Melanocyte of skin (primary cell): Measurements from ENCODE around the gene S100A7A. TPM values are rescaled to one million over a fixed set of nuclear protein-coding genes. Genes with fewer than 3 reads are reported as not detected.

Experiments
- small RNA-seq, 2 donors: library from RNA; depleted of rRNA; stranded (forward); fragments of <200 nt; gene quantifications; one replicate each; pipeline ENCODE3, GENCODE V24; 2012
- total RNA-seq, 2 donors: library from RNA; depleted of rRNA; stranded (reverse); fragments of >200 nt; gene quantifications; 2 replicates each; pipeline ENCODE4 v1.2.3, GENCODE V29; 2012

The S100A7A gene
- total RNA-seq, result not detected

GRCh38 chr1:153415850-153416570, at the start of gene S100A7A:
Gene S100A7A, plus strand, starts transcription at chr1:153416520. Its CDS starts 1,563 bp downstream, at chr1:153418083.

GRCh38 chr1:153375511-153375910, 40.8 kb upstream of the S100A7A start, which contains the start of gene S100A12:
Gene S100A12, minus strand, starts transcription at chr1:153375621. Its CDS starts 1,029 bp downstream, at chr1:153374592.

DNA sequence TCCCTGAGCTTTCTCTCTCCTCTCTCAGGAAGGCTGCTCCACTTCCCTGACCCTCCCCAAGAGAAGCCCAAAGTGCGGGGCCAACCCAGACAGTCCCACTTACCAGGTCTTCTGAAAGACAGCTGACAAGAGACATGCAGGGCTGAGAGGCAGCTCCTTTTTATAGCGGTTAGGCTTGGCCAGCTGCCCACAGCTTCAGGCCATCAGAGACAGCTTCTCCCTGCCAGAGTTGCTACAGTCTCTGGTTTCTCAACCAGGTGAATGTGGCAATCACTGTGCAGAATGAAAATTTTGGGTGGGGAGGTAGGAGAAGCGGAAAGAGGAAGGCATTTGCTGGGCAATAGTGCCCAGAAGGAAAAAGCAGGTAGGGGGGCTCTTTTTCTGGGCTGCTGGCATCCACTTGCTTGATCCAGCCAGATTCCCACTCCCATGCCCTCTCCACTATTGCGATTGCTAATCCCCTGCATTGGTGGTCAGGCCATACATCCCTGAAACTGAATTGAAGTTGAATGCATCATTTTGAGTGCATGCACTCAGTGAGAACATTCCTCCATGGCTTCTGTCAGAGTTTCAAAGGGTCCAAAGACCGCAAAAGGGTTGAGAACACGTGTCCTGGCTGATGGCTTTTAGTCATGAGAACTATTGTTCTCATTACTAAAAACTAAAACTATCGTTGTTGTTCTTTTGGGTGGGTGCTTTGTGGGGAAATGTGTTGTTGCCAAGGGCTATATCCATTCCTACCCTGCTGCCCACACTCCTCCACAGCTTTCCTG, 25.2 kb upstream of the S100A7A start, which contains the start of gene S100A8:
S100A8 (minus strand) TSS at position 136 of the 773 bp plus-strand sequence. CDS start 538 bp downstream, outside the sequence.

DNA sequence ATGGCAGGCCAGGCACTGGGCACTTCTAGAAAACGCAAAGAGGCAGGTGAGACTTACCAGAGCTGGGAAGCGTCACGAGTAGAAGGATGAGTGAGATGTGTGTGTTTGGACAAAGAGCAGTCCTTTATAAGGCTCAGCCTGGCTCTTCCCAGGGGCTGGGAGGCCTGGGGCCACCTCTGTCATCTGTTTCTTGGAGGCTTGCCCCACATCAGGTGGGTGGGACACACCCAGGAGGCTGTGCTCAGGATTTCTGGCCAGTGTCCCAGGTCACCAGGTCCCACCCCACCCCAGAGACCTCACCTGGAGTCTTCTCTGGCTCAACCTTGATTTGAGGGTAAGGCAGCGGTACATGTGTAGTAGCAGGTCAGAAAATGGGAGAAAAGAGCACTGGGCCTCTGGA, 44.2 kb downstream of the S100A7A start, which contains the start of gene S100A7:
S100A7 (minus strand) TSS at position 101 of the 400 bp plus-strand sequence. CDS start 1,638 bp downstream, outside the sequence.

Small RNA genes lying within 50 kb of the gene (small RNA-seq; reads per million reads assigned to genes)
- 0 reads per million in 2 donors for gene S100A15A

Other genes with a start within 250 kb of the S100A7A start
- gene LELP1, start 213.1 kb upstream of the S100A7A start, total RNA-seq, result not detected
- gene PRR9, start 198.9 kb upstream of the S100A7A start, total RNA-seq, result not detected
- gene LORICRIN, start 156.8 kb upstream of the S100A7A start, total RNA-seq, result not detected
- not detected for gene PGLYRP3, start 103.6 kb upstream of the S100A7A start, total RNA-seq
- gene PGLYRP4, start 67.7 kb upstream of the S100A7A start, total RNA-seq, result not detected
- not detected for gene S100A9, start 58.7 kb upstream of the S100A7A start, total RNA-seq
- gene S100A12, start 40.9 kb upstream of the S100A7A start, total RNA-seq, result 1 to 10 TPM in 1 of 2 donors, not detected in 1; 1.0 TPM
- gene S100A8, start 25.4 kb upstream of the S100A7A start, total RNA-seq, result not detected
- not detected for gene S100A7, start 44.1 kb downstream of the S100A7A start, total RNA-seq
- 100 to 1,000 TPM; 336 to 430 TPM for gene S100A6, start 119.5 kb downstream of the S100A7A start, total RNA-seq
- gene S100A5, start 124.4 kb downstream of the S100A7A start, total RNA-seq, result not detected
- gene S100A4, start 129.3 kb downstream of the S100A7A start, total RNA-seq, result 1 to 10 TPM in 1 of 2 donors, under 1 TPM in 1; 0.67 to 1.7 TPM
- gene S100A3, start 132.7 kb downstream of the S100A7A start, total RNA-seq, result 1 to 10 TPM in 1 of 2 donors, not detected in 1; 1.3 TPM
- gene S100A2, start 149.3 kb downstream of the S100A7A start, total RNA-seq, result 1 to 10 TPM in 1 of 2 donors, under 1 TPM in 1; 0.34 to 1.3 TPM
- gene S100A16, start 196.6 kb downstream of the S100A7A start, total RNA-seq, result 10 to 100 TPM; 13.1 to 34.3 TPM
- gene S100A14, start 199.8 kb downstream of the S100A7A start, total RNA-seq, result not detected
- 10 to 100 TPM; 42.7 to 63.3 TPM for gene S100A13, start 211.0 kb downstream of the S100A7A start, total RNA-seq
- 1 to 10 TPM; 1.7 to 4.1 TPM for gene S100A1, start 211.9 kb downstream of the S100A7A start, total RNA-seq
- gene CHTOP, start 217.5 kb downstream of the S100A7A start, total RNA-seq, result 10 to 100 TPM; 27.2 to 37.0 TPM
- gene SNAPIN, start 242.2 kb downstream of the S100A7A start, total RNA-seq, result 10 to 100 TPM; 46.8 to 53.6 TPM